ENCODE measurements around the gene JSRP1. TPM values are rescaled to one million over a fixed set of nuclear protein-coding genes. Genes with fewer than 3 reads are reported as not detected.

Gene JSRP1
- total RNA-seq, 1 donor from 2014 or later: 3.5 TPM

- DNase-seq (ENCODE audit: low read depth): no peak
- no peak overlapping the region for H3K4me3 ChIP-seq (ENCODE audit: low read depth, low read length)
- no peak for TF ChIP-seq CTCF (conservative IDR thresholded peaks at IDR 0.05; ENCODE audit: low read depth, low read length)
These were observed 4.8 kb downstream of the JSRP1 start for GRCh38 chr19:2251106-2252054.

DNA sequence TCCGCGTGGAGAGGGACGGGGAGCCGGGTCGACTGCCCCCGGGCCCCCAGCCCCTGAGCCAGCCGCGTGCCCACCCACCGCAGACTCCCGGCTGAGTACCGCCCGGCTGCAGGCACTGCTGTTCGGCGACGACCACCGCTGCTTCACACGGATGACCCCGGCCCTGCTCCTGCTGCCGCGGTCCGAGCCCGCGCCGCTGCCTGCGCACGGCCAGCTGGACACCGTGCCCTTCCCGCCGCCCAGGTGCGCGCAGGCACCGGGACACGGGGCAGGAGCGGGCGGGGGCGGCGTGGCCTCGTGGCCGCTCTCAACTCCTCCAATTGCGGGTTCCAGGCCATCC lies 5.5 kb downstream of the JSRP1 start:
- no peak for TF ChIP-seq CTCF (conservative IDR thresholded peaks at IDR 0.05; ENCODE audit: low read depth, low read length)
- H3K4me3 ChIP-seq (ENCODE audit: low read depth, low read length): no peak overlapping the region
- DNase-seq (ENCODE audit: low read depth): no peak

- DNase-seq (ENCODE audit: low read depth): no peak
- no peak for TF ChIP-seq CTCF (conservative IDR thresholded peaks at IDR 0.05; ENCODE audit: low read depth, low read length)
- H3K4me3 ChIP-seq (ENCODE audit: low read depth, low read length): no peak overlapping the region
These were observed 6.1 kb downstream of the JSRP1 start for GRCh38 chr19:2249880-2250765.

- no peak for TF ChIP-seq CTCF (conservative IDR thresholded peaks at IDR 0.05; ENCODE audit: low read depth, low read length)
- H3K4me3 ChIP-seq (ENCODE audit: low read depth, low read length): no peak within 1 kb of the TSS
- DNase-seq (ENCODE audit: low read depth): no peak
These were observed 7.0 kb downstream of the JSRP1 start, which contains the start of gene AMH for GRCh38 chr19:2249010-2249866. TSS of gene AMH (plus strand) at chr19:2249323. CDS start at chr19:2249333, 10 bp downstream.

GRCh38 chr19:2248136-2249009 lies 7.8 kb downstream of the JSRP1 start:
- DNase-seq (ENCODE audit: low read depth): no peak
- H3K4me3 ChIP-seq (ENCODE audit: low read depth, low read length): no peak overlapping the region
- no peak for TF ChIP-seq CTCF (conservative IDR thresholded peaks at IDR 0.05; ENCODE audit: low read depth, low read length)

Data from epithelial cell of proximal tubule (primary cell).